ENCODE results near the gene ATP9B. TPM values are rescaled to one million over a fixed set of nuclear protein-coding genes. Genes with fewer than 3 reads are reported as not detected.

Gene ATP9B
- polyA plus RNA-seq, 1 of the 3 experiments (the other 2 are of a cell fraction), result 11.2 TPM

DNA sequence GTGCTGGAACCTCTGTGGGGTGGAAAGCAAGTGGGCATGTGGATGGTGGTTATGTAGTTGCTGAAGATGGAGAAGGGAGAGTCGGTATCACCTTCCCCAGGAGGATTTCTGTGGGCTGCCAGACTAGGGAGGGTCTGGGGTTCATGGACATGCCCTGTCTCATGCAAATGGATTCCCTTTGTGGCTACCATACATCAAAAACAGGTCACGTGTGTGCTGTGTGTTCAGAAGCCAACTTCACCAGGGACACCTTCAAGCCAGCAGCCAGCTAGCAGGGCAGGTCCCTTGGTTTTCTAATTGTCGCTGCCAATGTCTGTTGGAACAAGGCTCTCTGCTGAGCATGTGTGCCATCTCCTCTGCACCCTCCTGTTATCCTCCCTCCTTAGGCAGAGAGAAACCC, 155.2 kb downstream of the ATP9B start:
- Histone ChIP-seq H3K9me3 (no peaks in the 10 kb centered on the region), H3K9ac (no peak overlapping the region), H3K9me2 (no peaks in the 10 kb centered on the region), H3K79me2 (ENCODE audit: insufficient read depth) (no peaks in the 10 kb centered on the region), H3K4me3 (ENCODE audit: low read depth in 2 of 2, low read length in 1 of 2) (no peak overlapping the region), H3K36me3 (replicated peaks in 1 of 2; ENCODE audit: control insufficient read depth in 1 of 2, insufficient read depth in 2 of 2, low read length in 1 of 2) (no peaks in the 10 kb centered on the region), H3K27ac (ENCODE audit: low read depth in 2 of 2, low read length in 1 of 2) (no peak overlapping the region), H3K4me1 (ENCODE audit: control insufficient read depth in 1 of 2, insufficient read depth in 2 of 2, low read depth in 1 of 2, low read length in 1 of 2) (peaks cover 0 to 15% of the 10 kb centered on the region in 2 experiments; a peak in 1 of 4 replicates), H3K27me3 (ENCODE audit: insufficient read depth) (no peaks in the 10 kb centered on the region), H3K4me2 (no peak overlapping the region), H3F3A (replicated peaks; ENCODE audit: insufficient read depth) (no peaks in the 10 kb centered on the region), H2AFZ (ENCODE audit: low read depth) (no peak overlapping the region), H4K20me1 (ENCODE audit: insufficient read depth) (no peaks in the 10 kb centered on the region)
- WGBS (ENCODE audit: low lambda C conversion rate), result 83% methylated on average over 2 of the region's 3 CpGs
- TF ChIP-seq NFIC (IDR thresholded peaks at IDR 0.05; ENCODE audit: borderline replicate concordance) (no peak), MEF2A (IDR thresholded peaks at IDR 0.05; ENCODE audit: borderline replicate concordance, low read depth) (no peak), JUND (IDR thresholded peaks at IDR 0.05) (no peak), RCOR1 (IDR thresholded peaks at IDR 0.05; ENCODE audit: low read length) (no peak)
- POLR2A ChIA-PET, result no interaction called here
- CTCF ChIA-PET, result no interaction called here
- no peak for DNase-seq

DNA sequence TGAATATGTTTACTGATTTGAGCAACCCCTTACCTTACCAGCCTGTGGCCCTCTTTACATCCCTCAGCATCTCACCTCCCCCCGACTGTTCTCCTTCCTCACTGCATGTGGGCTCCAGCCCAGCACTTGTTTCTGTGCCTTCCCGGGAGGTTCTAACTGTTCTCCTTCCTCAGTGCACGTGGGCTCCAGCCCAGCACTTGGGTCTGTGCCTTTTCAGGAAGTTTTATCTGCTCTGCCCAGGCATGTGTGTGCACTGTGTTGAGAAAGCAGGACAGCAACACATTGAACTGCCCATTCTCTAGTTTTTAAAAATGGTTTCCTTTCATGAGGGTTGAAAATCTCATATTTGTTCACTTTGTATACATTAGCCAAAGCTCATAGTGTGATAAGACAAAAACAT, 158.4 kb downstream of the ATP9B start:
- peaks cover 0 to 10% of the 10 kb centered on the region in 2 experiments; a peak in 1 of 4 replicates for H3K4me1 ChIP-seq (ENCODE audit: control insufficient read depth in 1 of 2, insufficient read depth in 2 of 2, low read depth in 1 of 2, low read length in 1 of 2)
- H3K9ac ChIP-seq, result no peak overlapping the region
- H4K20me1 ChIP-seq (ENCODE audit: insufficient read depth), result no peaks in the 10 kb centered on the region
- ChIA-PET POLR2A (no interaction called here), CTCF (interaction anchor here (0.7 kb wide), 1 partner anchor 12 kb away, joined by 3 read pairs; no protein-coding TSS in a partner anchor)
- H3K9me3 ChIP-seq, result no peaks in the 10 kb centered on the region
- H3K36me3 ChIP-seq (replicated peaks in 1 of 2; ENCODE audit: control insufficient read depth in 1 of 2, insufficient read depth in 2 of 2, low read length in 1 of 2), result no peaks in the 10 kb centered on the region
- H3K4me2 ChIP-seq, result no peak overlapping the region
- H3K79me2 ChIP-seq (ENCODE audit: insufficient read depth), result no peaks in the 10 kb centered on the region
- H3K4me3 ChIP-seq (ENCODE audit: low read depth in 2 of 2, low read length in 1 of 2), result no peak overlapping the region
- no peaks in the 10 kb centered on the region for H3K27me3 ChIP-seq (ENCODE audit: insufficient read depth)
- WGBS (ENCODE audit: low lambda C conversion rate), result 100% methylated on average over 3 of the region's 3 CpGs
- no peak overlapping the region for H2AFZ ChIP-seq (ENCODE audit: low read depth)
- TF ChIP-seq MAX (IDR thresholded peaks at IDR 0.05; ENCODE audit: low read depth), result no peak
- TF ChIP-seq NFIC (IDR thresholded peaks at IDR 0.05; ENCODE audit: borderline replicate concordance), result no peak
- TF ChIP-seq CHD2 (IDR thresholded peaks at IDR 0.05; ENCODE audit: low read length, partially characterized antibody), result no peak
- no peaks in the 10 kb centered on the region for H3K9me2 ChIP-seq
- no peak overlapping the region for H3K27ac ChIP-seq (ENCODE audit: low read depth in 2 of 2, low read length in 1 of 2)
- DNase-seq, result no peak
- no peaks in the 10 kb centered on the region for H3F3A ChIP-seq (replicated peaks; ENCODE audit: insufficient read depth)

GRCh38 chr18:79229431-79229830, 160.2 kb downstream of the ATP9B start:
- Histone ChIP-seq H3K36me3 (replicated peaks in 1 of 2; ENCODE audit: control insufficient read depth in 1 of 2, insufficient read depth in 2 of 2, low read length in 1 of 2) (no peaks in the 10 kb centered on the region), H2AFZ (ENCODE audit: low read depth) (no peak overlapping the region), H3K9me2 (no peaks in the 10 kb centered on the region), H3K79me2 (ENCODE audit: insufficient read depth) (no peaks in the 10 kb centered on the region), H4K20me1 (ENCODE audit: insufficient read depth) (no peaks in the 10 kb centered on the region), H3K4me3 (ENCODE audit: low read depth in 2 of 2, low read length in 1 of 2) (no peak overlapping the region), H3K4me2 (no peak overlapping the region), H3F3A (replicated peaks; ENCODE audit: insufficient read depth) (no peaks in the 10 kb centered on the region), H3K27me3 (ENCODE audit: insufficient read depth) (no peaks in the 10 kb centered on the region), H3K9ac (no peak overlapping the region), H3K27ac (ENCODE audit: low read depth in 2 of 2, low read length in 1 of 2) (no peak overlapping the region), H3K9me3 (no peaks in the 10 kb centered on the region), H3K4me1 (ENCODE audit: control insufficient read depth in 1 of 2, insufficient read depth in 2 of 2, low read depth in 1 of 2, low read length in 1 of 2) (peaks cover 0 to 7% of the 10 kb centered on the region in 2 experiments; a peak in 1 of 4 replicates)
- TF ChIP-seq ELF1 (IDR thresholded peaks at IDR 0.05), result no peak
- TF ChIP-seq GABPA (IDR thresholded peaks at IDR 0.05; ENCODE audit: low read depth), result no peak
- no peak for TF ChIP-seq USF1 (IDR thresholded peaks at IDR 0.05; ENCODE audit: borderline replicate concordance, low read depth)
- no peak for TF ChIP-seq TEAD4 (IDR thresholded peaks at IDR 0.05; ENCODE audit: borderline replicate concordance, insufficient read depth)
- no peak for TF ChIP-seq RXRA (IDR thresholded peaks at IDR 0.05; ENCODE audit: borderline replicate concordance, low read depth)
- no peak for TF ChIP-seq EP300 (IDR thresholded peaks at IDR 0.05; ENCODE audit: borderline replicate concordance in 1 of 2, low read depth in 1 of 2, low read length in 1 of 2)
- TF ChIP-seq, protein P1, sequence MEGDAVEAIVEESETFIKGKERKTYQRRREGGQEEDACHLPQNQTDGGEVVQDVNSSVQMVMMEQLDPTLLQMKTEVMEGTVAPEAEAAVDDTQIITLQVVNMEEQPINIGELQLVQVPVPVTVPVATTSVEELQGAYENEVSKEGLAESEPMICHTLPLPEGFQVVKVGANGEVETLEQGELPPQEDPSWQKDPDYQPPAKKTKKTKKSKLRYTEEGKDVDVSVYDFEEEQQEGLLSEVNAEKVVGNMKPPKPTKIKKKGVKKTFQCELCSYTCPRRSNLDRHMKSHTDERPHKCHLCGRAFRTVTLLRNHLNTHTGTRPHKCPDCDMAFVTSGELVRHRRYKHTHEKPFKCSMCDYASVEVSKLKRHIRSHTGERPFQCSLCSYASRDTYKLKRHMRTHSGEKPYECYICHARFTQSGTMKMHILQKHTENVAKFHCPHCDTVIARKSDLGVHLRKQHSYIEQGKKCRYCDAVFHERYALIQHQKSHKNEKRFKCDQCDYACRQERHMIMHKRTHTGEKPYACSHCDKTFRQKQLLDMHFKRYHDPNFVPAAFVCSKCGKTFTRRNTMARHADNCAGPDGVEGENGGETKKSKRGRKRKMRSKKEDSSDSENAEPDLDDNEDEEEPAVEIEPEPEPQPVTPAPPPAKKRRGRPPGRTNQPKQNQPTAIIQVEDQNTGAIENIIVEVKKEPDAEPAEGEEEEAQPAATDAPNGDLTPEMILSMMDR (IDR thresholded peaks at IDR 0.05), result no peak
- no peak for TF ChIP-seq TCF12 (IDR thresholded peaks at IDR 0.05)
- TF ChIP-seq, protein P2, sequence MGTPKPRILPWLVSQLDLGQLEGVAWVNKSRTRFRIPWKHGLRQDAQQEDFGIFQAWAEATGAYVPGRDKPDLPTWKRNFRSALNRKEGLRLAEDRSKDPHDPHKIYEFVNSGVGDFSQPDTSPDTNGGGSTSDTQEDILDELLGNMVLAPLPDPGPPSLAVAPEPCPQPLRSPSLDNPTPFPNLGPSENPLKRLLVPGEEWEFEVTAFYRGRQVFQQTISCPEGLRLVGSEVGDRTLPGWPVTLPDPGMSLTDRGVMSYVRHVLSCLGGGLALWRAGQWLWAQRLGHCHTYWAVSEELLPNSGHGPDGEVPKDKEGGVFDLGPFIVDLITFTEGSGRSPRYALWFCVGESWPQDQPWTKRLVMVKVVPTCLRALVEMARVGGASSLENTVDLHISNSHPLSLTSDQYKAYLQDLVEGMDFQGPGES (IDR thresholded peaks at IDR 0.05; ENCODE audit: low read depth, low read length), result no peak
- ChIA-PET CTCF (no interaction called here), POLR2A (no interaction called here)
- no peak for DNase-seq
- 92% methylated on average over 6 of the region's 6 CpGs for WGBS (ENCODE audit: low lambda C conversion rate)
